AG08396 (cell line): ENCODE measurements around the gene ERF.
"Not testable (repeated sequence)": the region's sequence is repeated elsewhere in the genome, so short reads cannot be mapped to it uniquely, and the experiment has no call there.

Source experiments
- DNase-seq: peaks from one replicate; pipeline ENCODE4 v3.0.0; 2012; ENCODE audit warnings: low spot score, mixed read lengths

Gene ERF

GRCh38 chr19:42275517-42275916 lies 20.6 kb upstream of the ERF start:
- DNase-seq, result no peak

GRCh38 chr19:42275103-42275502 lies 20.2 kb upstream of the ERF start:
- DNase-seq, result no peak

- DNase-seq, result no peak
Observed at GRCh38 chr19:42274065-42274682, 19.2 kb upstream of the ERF start.

GRCh38 chr19:42273407-42274064 lies 18.6 kb upstream of the ERF start:
- DNase-seq, result no peak

DNA sequence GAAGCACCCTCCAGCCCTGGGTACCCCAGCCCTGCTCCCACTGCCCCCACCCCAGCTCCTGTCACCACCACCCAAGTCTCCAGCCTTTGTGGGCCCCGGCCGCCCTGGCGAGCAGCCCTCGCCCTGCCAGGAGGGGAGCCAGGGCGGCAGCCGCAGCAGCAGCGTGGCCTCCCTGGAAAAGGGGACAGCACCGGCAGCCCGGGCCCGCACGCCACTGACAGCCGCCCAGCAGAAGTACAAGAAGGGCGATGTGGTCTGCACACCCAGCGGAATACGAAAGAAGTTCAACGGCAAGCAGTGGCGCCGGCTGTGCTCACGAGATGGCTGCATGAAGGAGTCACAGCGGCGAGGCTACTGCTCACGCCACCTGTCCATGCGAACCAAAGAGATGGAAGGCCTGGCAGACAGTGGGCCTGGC lies 18.1 kb upstream of the ERF start:
- DNase-seq, result no peak

DNA sequence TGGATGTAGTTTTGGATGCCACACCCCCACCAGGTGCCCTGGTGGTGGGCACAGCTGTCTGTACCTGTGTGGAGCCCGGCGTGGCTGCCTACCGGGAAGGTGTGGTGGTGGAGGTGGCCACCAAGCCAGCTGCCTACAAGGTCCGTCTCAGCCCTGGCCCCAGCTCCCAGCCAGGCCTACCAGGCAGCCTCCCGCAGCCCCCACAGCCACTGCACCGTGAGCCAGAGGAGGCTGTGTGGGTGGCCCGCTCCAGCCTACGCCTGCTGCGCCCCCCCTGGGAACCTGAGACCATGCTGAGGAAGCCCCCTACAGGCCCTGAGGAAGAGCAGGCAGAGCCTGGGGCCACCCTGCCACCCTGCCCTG lies 17.6 kb upstream of the ERF start:
- DNase-seq, result no peak

GRCh38 chr19:42271861-42272534 lies 17.1 kb upstream of the ERF start:
- DNase-seq, result no peak

- DNase-seq, result no peak
Observed at GRCh38 chr19:42271045-42271419, 16.1 kb upstream of the ERF start.

DNA sequence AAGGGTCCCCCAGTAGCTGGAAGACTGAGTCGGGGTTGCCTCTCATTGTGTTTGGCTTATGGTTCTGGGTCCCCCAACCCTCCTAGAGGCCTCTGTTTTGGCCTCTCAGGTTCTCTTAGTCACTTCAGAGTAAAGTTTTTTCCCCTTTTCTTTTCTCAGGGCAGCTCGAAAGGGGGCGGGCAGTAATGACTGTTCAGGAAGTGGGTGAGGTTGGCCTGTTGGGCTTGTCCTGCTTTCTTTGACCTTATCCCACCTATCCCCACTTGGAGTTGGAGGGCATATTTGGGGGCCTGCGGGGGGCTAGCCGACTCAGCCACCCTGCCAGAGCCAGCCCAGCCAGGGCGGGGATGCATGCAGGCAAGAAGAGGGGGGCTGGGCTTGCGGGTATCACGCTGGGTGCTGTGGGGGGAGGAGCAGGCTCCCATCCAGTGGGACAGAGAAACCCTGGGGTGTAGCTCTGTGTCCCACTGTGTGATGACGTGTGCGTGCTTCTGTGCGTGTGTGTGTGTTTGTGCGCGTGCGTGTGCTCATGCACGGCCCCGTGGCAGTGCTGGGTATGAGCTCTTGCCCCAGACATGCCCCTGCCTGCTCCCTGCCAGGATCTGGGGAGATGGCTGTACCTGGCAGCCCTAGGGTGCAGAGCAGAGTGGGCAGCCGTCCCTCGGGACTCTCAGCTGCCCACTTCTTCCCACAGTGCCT lies 15.6 kb upstream of the ERF start:
- peak; percentile 81 for DNase-seq

- no peak for DNase-seq
Observed at GRCh38 chr19:42269478-42270345, 14.8 kb upstream of the ERF start.

DNA sequence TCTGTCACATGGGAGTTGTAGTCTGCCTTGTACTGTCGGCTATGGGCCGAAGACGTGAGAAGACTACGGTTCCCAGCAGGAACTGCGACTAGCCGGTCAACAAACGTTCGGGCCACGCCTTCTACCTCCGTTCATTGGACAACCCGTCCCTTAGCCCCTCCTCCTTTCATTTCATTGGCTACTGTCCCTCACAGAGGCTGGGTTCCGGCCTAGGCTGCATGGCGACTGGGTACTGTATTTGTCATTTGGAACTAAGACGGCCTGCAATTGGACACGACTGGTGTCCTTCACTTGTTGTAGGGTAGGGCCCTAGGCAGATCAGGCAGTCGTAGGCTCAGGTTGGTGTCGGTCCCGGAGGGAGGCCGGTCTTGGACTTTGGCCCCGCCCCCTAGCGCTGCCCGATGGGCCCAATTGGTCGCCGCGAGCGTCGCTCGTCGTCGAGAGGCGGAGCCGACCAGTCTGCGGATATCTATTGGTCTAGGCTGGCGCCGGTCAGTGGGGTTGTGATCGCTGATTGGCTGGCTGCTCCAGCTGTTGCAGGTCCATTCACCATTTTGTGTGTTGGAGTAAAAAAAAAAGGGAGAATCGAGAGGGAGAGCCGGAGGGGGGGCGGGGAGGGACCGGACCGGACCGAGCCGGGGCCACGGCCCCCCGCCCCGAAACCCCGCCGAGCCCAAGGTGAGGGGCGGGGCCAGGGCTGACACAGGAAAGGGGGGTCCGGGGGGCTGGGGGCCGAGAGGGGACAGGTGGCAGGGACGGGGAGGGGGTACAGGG lies 14.0 kb upstream of the ERF start, which contains the start of gene CIC:
Gene CIC, plus strand, starts transcription at position 549 of the 774 bp plus-strand sequence. CDS start 2,532 bp downstream, outside the sequence.
- DNase-seq, result peak; percentile 97

- peak; percentile 95 for DNase-seq
Observed at GRCh38 chr19:42268142-42268703, 13.3 kb upstream of the ERF start.

DNA sequence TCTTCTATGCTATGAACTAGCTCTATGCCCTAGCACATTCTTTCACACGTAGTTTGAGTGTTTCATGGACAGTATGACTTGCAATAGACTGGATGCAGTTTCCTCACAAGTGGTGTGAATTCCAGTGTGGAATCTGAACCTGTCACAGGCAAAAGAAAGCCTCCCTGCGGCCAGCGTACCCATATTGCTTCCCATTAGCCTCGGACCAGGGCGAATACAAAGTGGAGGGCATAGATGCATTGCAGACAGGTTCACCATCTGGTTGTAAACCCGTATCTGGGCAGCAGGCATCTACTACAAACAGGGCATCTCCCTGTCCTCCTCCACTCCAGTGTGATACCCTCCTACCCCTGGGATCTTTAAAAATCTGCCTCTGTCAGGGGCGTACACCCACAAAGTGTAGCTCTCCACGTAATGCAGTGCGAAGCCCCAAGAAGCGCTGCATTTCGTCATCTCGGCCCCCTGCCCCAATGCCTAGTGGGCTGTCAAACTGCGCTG lies 12.8 kb upstream of the ERF start:
- DNase-seq, result no peak

DNA sequence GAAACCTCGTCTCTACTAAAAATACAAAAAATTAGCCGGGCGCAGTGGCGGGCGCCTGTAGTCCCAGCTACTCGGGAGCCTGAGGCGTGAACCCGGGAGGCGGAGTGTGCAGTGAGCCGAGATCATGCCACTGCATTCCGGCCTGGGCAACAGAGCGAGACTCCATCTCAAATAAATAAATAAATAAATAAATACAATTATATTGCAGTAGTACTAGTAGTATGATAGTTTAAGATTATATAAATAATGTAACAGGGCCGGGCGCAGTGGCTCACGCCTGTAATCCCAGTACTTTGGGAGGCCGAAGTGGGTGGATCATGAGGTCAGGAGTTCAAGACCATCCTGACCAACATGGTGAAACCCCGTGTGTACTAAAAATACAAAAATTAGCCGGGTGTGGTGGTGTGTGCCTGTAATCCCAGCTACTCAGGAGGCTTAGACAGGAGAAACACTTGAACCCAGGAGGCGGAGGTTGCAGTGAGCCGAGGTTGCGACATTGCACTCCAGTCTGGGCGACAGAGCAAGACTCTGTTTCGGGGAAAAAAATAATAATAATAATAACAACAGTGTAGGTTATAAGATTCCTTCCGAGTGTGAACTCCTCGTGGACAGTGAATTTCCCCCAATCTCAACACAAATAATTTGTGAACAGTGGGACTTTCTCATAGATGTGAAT lies 12.1 kb upstream of the ERF start:
- DNase-seq, result not testable (repeated sequence)

DNA sequence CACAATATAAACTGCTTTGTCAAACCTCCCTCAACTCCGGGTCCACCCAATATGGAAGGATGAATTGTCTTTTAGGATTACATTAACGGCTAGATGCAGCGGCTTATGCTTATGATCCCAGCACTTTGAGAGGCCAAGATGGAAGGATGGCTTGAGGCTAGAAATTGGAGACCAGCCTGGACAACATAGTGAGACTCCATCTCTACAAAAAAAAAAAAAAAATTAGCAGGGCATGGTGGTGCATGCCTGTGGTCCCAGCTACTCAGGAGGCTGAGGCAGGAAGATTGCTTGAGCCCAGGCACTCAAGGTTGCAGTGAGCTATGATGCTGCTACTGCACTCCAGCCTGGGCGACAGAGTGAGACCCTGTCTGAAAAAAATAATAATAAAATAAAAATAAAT lies 11.2 kb upstream of the ERF start:
- not testable (repeated sequence) for DNase-seq

- DNase-seq, result no peak
Observed at GRCh38 chr19:42261763-42262162, 6.8 kb upstream of the ERF start.

GRCh38 chr19:42257842-42258241 lies 2.9 kb upstream of the ERF start:
- DNase-seq, result not testable (repeated sequence)

GRCh38 chr19:42255766-42256745 lies 1.1 kb upstream of the ERF start:
- DNase-seq, result peak; percentile 31
